HL-60 (cell line): ENCODE data around the gene TMC5.

Experiments
- GABPA ChIP-seq: IDR thresholded peaks from 2 replicates; pipeline ENCODE4 v1.6.1; 2012; ENCODE audit warnings: low read depth
- POLR2AphosphoS5 ChIP-seq: IDR thresholded peaks from 2 replicates; pipeline ENCODE4 v1.6.1; 2012; ENCODE audit warnings: low read depth
- SPI1 ChIP-seq: IDR thresholded peaks from 2 replicates; pipeline ENCODE4 v1.6.1; 2012; ENCODE audit warnings: low read depth, mild to moderate bottlenecking, borderline replicate concordance
- TF ChIP-seq, protein P1 (sequence below): IDR thresholded peaks from one replicate; pipeline ENCODE4 v1.5.1; 2011; ENCODE audit warnings: low read length, control low read depth, inconsistent platforms; ENCODE audit not compliant: insufficient read depth
- TF ChIP-seq, protein P2 (sequence below): IDR thresholded peaks from 2 replicates; pipeline ENCODE4 v1.6.1; 2012; ENCODE audit warnings: low read depth; ENCODE audit not compliant: insufficient replicate concordance

DNA sequence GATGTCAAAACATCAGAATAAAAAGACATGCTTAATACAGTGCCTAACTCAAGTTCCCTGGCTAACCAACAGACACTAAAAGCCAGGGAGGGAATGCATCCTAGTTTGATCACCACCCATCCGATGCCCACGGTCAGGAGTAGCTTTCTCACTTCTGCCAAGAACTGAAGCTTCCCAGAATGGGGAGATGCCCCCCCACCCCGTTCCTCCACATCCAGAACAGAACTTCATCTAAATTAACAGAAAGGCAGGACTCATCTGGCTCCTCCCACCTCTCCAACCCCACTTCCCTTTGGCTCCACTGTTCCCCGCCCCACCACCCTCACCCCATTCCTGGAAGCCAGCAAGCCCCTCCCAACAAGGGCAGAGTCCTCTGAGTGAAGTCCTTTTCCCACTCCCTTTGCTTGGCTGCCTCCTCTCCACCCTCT is 70.5 kb downstream of the TMC5 start:
- TF ChIP-seq, protein P1, sequence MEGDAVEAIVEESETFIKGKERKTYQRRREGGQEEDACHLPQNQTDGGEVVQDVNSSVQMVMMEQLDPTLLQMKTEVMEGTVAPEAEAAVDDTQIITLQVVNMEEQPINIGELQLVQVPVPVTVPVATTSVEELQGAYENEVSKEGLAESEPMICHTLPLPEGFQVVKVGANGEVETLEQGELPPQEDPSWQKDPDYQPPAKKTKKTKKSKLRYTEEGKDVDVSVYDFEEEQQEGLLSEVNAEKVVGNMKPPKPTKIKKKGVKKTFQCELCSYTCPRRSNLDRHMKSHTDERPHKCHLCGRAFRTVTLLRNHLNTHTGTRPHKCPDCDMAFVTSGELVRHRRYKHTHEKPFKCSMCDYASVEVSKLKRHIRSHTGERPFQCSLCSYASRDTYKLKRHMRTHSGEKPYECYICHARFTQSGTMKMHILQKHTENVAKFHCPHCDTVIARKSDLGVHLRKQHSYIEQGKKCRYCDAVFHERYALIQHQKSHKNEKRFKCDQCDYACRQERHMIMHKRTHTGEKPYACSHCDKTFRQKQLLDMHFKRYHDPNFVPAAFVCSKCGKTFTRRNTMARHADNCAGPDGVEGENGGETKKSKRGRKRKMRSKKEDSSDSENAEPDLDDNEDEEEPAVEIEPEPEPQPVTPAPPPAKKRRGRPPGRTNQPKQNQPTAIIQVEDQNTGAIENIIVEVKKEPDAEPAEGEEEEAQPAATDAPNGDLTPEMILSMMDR = no peak
- TF ChIP-seq, protein P2, sequence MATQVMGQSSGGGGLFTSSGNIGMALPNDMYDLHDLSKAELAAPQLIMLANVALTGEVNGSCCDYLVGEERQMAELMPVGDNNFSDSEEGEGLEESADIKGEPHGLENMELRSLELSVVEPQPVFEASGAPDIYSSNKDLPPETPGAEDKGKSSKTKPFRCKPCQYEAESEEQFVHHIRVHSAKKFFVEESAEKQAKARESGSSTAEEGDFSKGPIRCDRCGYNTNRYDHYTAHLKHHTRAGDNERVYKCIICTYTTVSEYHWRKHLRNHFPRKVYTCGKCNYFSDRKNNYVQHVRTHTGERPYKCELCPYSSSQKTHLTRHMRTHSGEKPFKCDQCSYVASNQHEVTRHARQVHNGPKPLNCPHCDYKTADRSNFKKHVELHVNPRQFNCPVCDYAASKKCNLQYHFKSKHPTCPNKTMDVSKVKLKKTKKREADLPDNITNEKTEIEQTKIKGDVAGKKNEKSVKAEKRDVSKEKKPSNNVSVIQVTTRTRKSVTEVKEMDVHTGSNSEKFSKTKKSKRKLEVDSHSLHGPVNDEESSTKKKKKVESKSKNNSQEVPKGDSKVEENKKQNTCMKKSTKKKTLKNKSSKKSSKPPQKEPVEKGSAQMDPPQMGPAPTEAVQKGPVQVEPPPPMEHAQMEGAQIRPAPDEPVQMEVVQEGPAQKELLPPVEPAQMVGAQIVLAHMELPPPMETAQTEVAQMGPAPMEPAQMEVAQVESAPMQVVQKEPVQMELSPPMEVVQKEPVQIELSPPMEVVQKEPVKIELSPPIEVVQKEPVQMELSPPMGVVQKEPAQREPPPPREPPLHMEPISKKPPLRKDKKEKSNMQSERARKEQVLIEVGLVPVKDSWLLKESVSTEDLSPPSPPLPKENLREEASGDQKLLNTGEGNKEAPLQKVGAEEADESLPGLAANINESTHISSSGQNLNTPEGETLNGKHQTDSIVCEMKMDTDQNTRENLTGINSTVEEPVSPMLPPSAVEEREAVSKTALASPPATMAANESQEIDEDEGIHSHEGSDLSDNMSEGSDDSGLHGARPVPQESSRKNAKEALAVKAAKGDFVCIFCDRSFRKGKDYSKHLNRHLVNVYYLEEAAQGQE = no peak
- TF ChIP-seq GABPA (no peak), POLR2AphosphoS5 (no peak), SPI1 (no peak)
